Naive thymus-derived CD4-positive, alpha-beta T cell (primary cell): Measurements from ENCODE around the gene C17orf50. TPM values are rescaled to one million over a fixed set of nuclear protein-coding genes. Genes with fewer than 3 reads are reported as not detected.

ENCODE experiments used
- ATAC-seq: fragments of 150-1000 bp; cut with Tn5 transposase; 2 replicates; pipeline ENCODE4 v1.10.0; 2021; ENCODE audit warnings: mild to moderate bottlenecking, moderate library complexity
- CTCF ChIA-PET: fragments of 350-600 bp; sonication (Branson Sonifier 250); formaldehyde crosslinking; loops from one replicate; lab custom pipeline; 2021; ENCODE audit warnings: antibody characterized with exemption; lab: Charles Lee
- POLR2A ChIA-PET: fragments of 350-600 bp; sonication (Branson Sonifier 250); formaldehyde crosslinking; loops from one replicate; lab custom pipeline; 2021; ENCODE audit warnings: antibody characterized with exemption, inconsistent platforms; lab: Charles Lee
- DNase-seq, 9 donors: peaks; one replicate each; pipeline versions ENCODE4 v3.0.0 to v3.0.0-alpha.2; 2020 to 2022; ENCODE audit warnings: mixed read lengths in 1 of 9
- H3K27ac ChIP-seq: one replicate; pipeline ENCODE4 v1.7.0; 2013; ENCODE audit warnings: mild to moderate bottlenecking, low read depth, low read length, moderate library complexity
- H3K27me3 ChIP-seq, 2 donors: one replicate each; pipeline ENCODE4 v1.7.0; 2013; ENCODE audit warnings: low read length in 2 of 2, mild to moderate bottlenecking in 2 of 2, moderate library complexity in 2 of 2; ENCODE audit not compliant: control insufficient read depth in 2 of 2, insufficient read depth in 2 of 2
- H3K36me3 ChIP-seq, 3 experiments: 1 replicate in 2 of 3; 2 replicates in 1 of 3; pipeline ENCODE4 v1.7.0; 2013; ENCODE audit warnings: low read length in 3 of 3, mild to moderate bottlenecking in 3 of 3, moderate library complexity in 1 of 3; ENCODE audit not compliant: insufficient read depth in 3 of 3, control insufficient read depth in 2 of 3
- H3K4me1 ChIP-seq, 2 donors: one replicate each; pipeline ENCODE4 v1.7.0; 2013; ENCODE audit warnings: low read length in 2 of 2, mild to moderate bottlenecking in 2 of 2, moderate library complexity in 1 of 2; ENCODE audit not compliant: control insufficient read depth in 2 of 2, insufficient read depth in 2 of 2
- H3K4me3 ChIP-seq: 2 replicates; pipeline ENCODE4 v1.7.0; 2013; ENCODE audit warnings: mild to moderate bottlenecking, low read length
- H3K9me3 ChIP-seq, 3 experiments: 1 replicate in 2 of 3; 2 replicates in 1 of 3; pipeline ENCODE4 v1.7.0; 2013; ENCODE audit warnings: low read length in 3 of 3; ENCODE audit not compliant: control insufficient read depth in 2 of 3
- H3K27ac Mint-ChIP-seq, 9 donors: one replicate each; pipeline ENCODE4 v1.8.0; 2020 to 2022; ENCODE audit warnings: mixed read lengths in 9 of 9, mild to moderate bottlenecking in 8 of 9, moderate library complexity in 5 of 9, inconsistent platforms in 2 of 9
- H3K27me3 Mint-ChIP-seq, 5 donors: one replicate each; pipeline ENCODE4 v1.8.0; 2021 to 2022; ENCODE audit warnings: mixed read lengths in 5 of 5, mild to moderate bottlenecking in 1 of 5
- H3K36me3 Mint-ChIP-seq, 5 donors: one replicate each; pipeline ENCODE4 v1.8.0; 2020 to 2022; ENCODE audit warnings: mixed read lengths in 5 of 5, mild to moderate bottlenecking in 3 of 5, inconsistent platforms in 1 of 5
- H3K4me1 Mint-ChIP-seq, 7 donors: one replicate each; pipeline ENCODE4 v1.8.0; 2020 to 2022; ENCODE audit warnings: mixed read lengths in 7 of 7, mild to moderate bottlenecking in 3 of 7, inconsistent platforms in 1 of 7
- H3K4me3 Mint-ChIP-seq, 10 donors: one replicate each; pipeline ENCODE4 v1.8.0; 2020 to 2022; ENCODE audit warnings: mild to moderate bottlenecking in 10 of 10, mixed read lengths in 10 of 10, moderate library complexity in 6 of 10, inconsistent platforms in 2 of 10
- H3K9me3 Mint-ChIP-seq, 11 donors: one replicate each; pipeline ENCODE4 v1.8.0; 2020 to 2022; ENCODE audit warnings: mixed read lengths in 11 of 11, mild to moderate bottlenecking in 4 of 11, inconsistent platforms in 1 of 11, moderate library complexity in 1 of 11
- intact Hi-C, 2 donors: fragments of 100-400 bp; cut with micrococcal nuclease; formaldehyde crosslinking; loops; one replicate each; pipeline ENCODE4 v1.15.1; 2023
- polyA plus RNA-seq, 2 donors: library from polyadenylated mRNA; unstranded; fragments of 300-500 nt; fragmentation: Illumina TruSeq; gene quantifications; one replicate each; pipeline ENCODE4 v1.2.3, GENCODE V29; 2021
- total RNA-seq, 6 experiments: library from RNA in 5 of 6; stranded (reverse) in 5 of 6; gene quantifications; 1 replicate in 5 of 6; 2 replicates in 1 of 6; pipeline ENCODE4 v1.2.3 and lab custom pipeline; 2021 to 2026

C17orf50 gene
- total and polyA plus RNA-seq, 7 experiments from 2014 or later: 0.27 TPM; not detected in 6

DNA sequence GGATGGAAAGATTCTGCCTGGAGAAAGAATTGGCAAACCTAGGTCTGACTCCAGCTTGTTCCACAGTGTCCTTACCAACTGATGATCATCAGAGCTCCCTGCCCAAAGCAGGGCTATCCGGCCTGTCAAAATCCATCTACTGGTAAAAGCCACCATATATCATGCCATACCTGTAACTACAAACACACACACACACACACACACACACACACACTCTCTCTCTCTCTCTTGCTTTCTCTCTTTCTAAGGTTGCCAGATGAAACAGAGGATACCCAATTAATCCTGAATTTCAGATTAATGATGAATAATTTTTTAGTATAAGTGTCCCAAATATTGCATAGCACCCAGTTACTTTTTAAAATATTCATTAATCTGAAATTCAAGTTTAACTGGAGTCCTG, 36.3 kb downstream of the C17orf50 start:
- peaks cover 15 to 65% (median 56%) of the 10 kb centered on the region in 7 donors for H3K4me1 Mint-ChIP-seq
- no peaks in the 10 kb centered on the region for H3K36me3 ChIP-seq
- peaks cover 0 to 72% (median 22%) of the 10 kb centered on the region in 5 donors for H3K27me3 Mint-ChIP-seq
- H3K36me3 Mint-ChIP-seq: no peaks in the 10 kb centered on the region
- peak overlapping the region in 5 of 10 donors; percentile 12 to 84 (median 53) for H3K4me3 Mint-ChIP-seq
- peaks cover 0 to 3% (median 0%) of the 10 kb centered on the region in 11 donors for H3K9me3 Mint-ChIP-seq
- H3K9me3 ChIP-seq: no peaks in the 10 kb centered on the region
- H3K27me3 ChIP-seq: no peaks in the 10 kb centered on the region
- no peak for ATAC-seq
- H3K4me1 ChIP-seq: peaks cover 4 to 32% of the 10 kb centered on the region in 2 donors
- no peak overlapping the region for H3K27ac ChIP-seq
- no peak overlapping the region for H3K4me3 ChIP-seq
- DNase-seq: no peak
- H3K27ac Mint-ChIP-seq: peak overlapping the region in 2 of 9 donors; percentile 7 to 27
- POLR2A ChIA-PET: interaction anchor here (1.0 to 6.0 kb wide), 5 partner anchors 9 to 33 kb away, joined by 3 to 34 read pairs (median 4); partner anchors contain the start of gene TAF15
- CTCF ChIA-PET: interaction anchor here (0.6 to 7.1 kb wide), 5 partner anchors 13 to 87 kb away, joined by 4 to 41 read pairs (median 6); partner anchors contain the start of gene TAF15
- intact Hi-C loops: no loop called here

- Histone ChIP-seq H3K36me3 (no peaks in the 10 kb centered on the region), H3K4me3 (no peak overlapping the region), H3K9me3 (no peaks in the 10 kb centered on the region), H3K27me3 (no peaks in the 10 kb centered on the region), H3K27ac (no peak overlapping the region), H3K4me1 (peaks cover 4 to 33% of the 10 kb centered on the region in 2 donors)
- ChIA-PET CTCF (interaction anchor here (0.6 to 7.1 kb wide), 5 partner anchors 12 to 87 kb away, joined by 4 to 41 read pairs (median 6); partner anchors contain the start of gene TAF15), POLR2A (interaction anchor here (1.0 to 6.0 kb wide), 5 partner anchors 9 to 33 kb away, joined by 3 to 34 read pairs (median 4); partner anchors contain the start of gene TAF15)
- no peak for DNase-seq
- Mint-ChIP-seq H3K36me3 (no peaks in the 10 kb centered on the region), H3K27me3 (peaks cover 0 to 68% (median 22%) of the 10 kb centered on the region in 5 donors), H3K4me3 (peak overlapping the region in 3 of 10 donors; percentile 46 to 84 (median 53)), H3K9me3 (peaks cover 0 to 3% (median 0%) of the 10 kb centered on the region in 11 donors), H3K27ac (no peak overlapping the region), H3K4me1 (peaks cover 15 to 65% (median 54%) of the 10 kb centered on the region in 7 donors)
- intact Hi-C loops: no loop called here
- no peak for ATAC-seq
These were observed 36.7 kb downstream of the C17orf50 start for GRCh38 chr17:35797370-35797769.

DNA sequence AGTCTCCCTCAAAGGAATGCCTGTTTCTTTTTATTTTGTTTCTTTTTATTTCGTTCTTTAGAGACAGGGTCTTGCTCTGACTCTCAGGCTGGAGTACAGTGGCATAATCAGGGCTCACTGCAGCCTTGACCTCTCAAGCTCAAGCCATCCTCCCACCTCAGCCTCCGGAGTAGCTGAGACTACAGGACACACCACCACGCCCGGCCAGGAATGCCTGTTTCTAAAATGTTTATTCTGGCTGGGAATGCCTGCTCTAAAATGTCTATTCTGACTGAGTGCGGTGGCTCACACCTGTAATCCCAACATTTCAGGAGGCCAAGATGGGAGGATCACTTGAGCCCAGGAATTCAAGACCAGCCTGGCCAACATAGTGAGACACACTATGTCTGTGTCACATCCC, 37.2 kb downstream of the C17orf50 start:
- Mint-ChIP-seq H3K36me3 (no peaks in the 10 kb centered on the region), H3K4me1 (peaks cover 15 to 65% (median 54%) of the 10 kb centered on the region in 7 donors), H3K27me3 (peaks cover 0 to 62% (median 22%) of the 10 kb centered on the region in 5 donors), H3K27ac (no peak overlapping the region), H3K9me3 (peaks cover 0 to 3% (median 0%) of the 10 kb centered on the region in 11 donors), H3K4me3 (peak overlapping the region in 1 of 10 donors; percentile 12)
- Histone ChIP-seq H3K36me3 (no peaks in the 10 kb centered on the region), H3K4me3 (no peak overlapping the region), H3K27me3 (no peaks in the 10 kb centered on the region), H3K4me1 (peaks cover 4 to 33% of the 10 kb centered on the region in 2 donors), H3K27ac (no peak overlapping the region), H3K9me3 (no peaks in the 10 kb centered on the region)
- DNase-seq (no peak), ATAC-seq (no peak)
- POLR2A ChIA-PET: interaction anchor here (1.8 to 6.0 kb wide), 2 partner anchors 11 to 15 kb away, joined by 4 to 34 read pairs; partner anchors contain the start of gene TAF15
- CTCF ChIA-PET: interaction anchor here (0.6 to 7.1 kb wide), 3 partner anchors 12 to 181 kb away, joined by 3 to 41 read pairs (median 15); partner anchors contain the start of gene TAF15
- intact Hi-C loops: no loop called here

- ATAC-seq (no peak), DNase-seq (no peak)
- Mint-ChIP-seq H3K36me3 (no peaks in the 10 kb centered on the region), H3K9me3 (peaks cover 0 to 3% (median 0%) of the 10 kb centered on the region in 11 donors), H3K4me1 (peaks cover 14 to 58% (median 49%) of the 10 kb centered on the region in 7 donors), H3K27me3 (peaks cover 0 to 43% (median 12%) of the 10 kb centered on the region in 5 donors), H3K27ac (peak overlapping the region in 6 of 9 donors; percentile 24 to 85 (median 67)), H3K4me3 (peak overlapping the region in 1 of 10 donors; percentile 3)
- intact Hi-C loops: loop anchor here (10.0 kb wide), 4 partner anchors 425 to 815 kb away; partner anchors contain the start of genes LIG3 (in 1 of the 2), SLFN11 (in 1 of the 2) and SLFN5 (in 1 of the 2)
- Histone ChIP-seq H3K4me3 (no peak overlapping the region), H3K4me1 (peaks cover 4 to 27% of the 10 kb centered on the region in 2 donors), H3K36me3 (no peaks in the 10 kb centered on the region), H3K27me3 (no peaks in the 10 kb centered on the region), H3K27ac (no peak overlapping the region), H3K9me3 (no peaks in the 10 kb centered on the region)
- CTCF ChIA-PET: interaction anchor here (1.3 to 2.2 kb wide), 3 partner anchors 9 to 36 kb away, joined by 4 to 9 read pairs (median 8); partner anchors contain the start of gene TAF15
- POLR2A ChIA-PET: interaction anchor here (0.8 to 1.3 kb wide), 4 partner anchors 9 to 639 kb away, joined by 3 to 8 read pairs (median 5); partner anchors contain the start of gene TAF15
These were observed 39.3 kb downstream of the C17orf50 start for GRCh38 chr17:35799942-35800341.

DNA sequence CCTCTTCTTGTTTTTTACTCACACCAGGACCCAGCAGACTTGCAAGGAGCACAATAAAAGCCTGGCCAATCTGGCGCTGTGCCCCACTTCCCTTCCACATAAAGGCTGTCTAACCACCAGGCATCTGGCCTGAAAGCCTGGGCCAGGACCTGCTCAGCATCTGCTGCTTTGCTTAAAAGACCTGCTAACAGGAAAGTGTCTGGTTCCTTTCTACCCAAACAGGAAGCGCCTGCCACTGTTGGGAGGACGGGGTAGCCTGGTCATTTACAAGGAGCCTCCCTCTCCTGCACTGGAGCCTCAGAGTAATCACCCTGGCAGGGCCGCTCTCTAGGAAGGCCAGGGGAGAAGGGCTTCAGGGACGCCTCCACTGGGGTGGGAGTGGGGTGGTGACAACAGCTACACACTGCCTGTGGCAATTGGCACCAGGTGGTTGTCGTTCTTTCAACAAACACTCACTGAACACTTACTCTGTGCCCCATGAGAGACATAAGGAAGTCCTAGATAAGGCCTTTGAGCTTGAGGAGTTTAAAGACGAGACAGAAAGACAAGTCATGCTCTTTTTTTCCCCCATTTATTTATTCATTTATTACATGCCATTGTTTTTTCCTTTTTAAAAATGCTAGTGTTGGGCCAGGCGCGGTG, 41.0 kb downstream of the C17orf50 start:
- DNase-seq: peak in 6 of 9 donors; percentile 19 to 34 (median 24)
- Mint-ChIP-seq H3K4me3 (peak overlapping the region in 9 of 10 donors; percentile 42 to 81 (median 64)), H3K36me3 (no peaks in the 10 kb centered on the region), H3K27me3 (peaks cover 0 to 29% (median 6%) of the 10 kb centered on the region in 5 donors), H3K27ac (peak overlapping the region; percentile 43 to 93 (median 85)), H3K4me1 (peaks cover 14 to 52% (median 42%) of the 10 kb centered on the region in 7 donors), H3K9me3 (peaks cover 0 to 3% (median 0%) of the 10 kb centered on the region in 11 donors)
- no peaks in the 10 kb centered on the region for H3K36me3 ChIP-seq
- POLR2A ChIA-PET: interaction anchor here (1.1 kb wide), 1 partner anchor 37 kb away, joined by 6 read pairs; no protein-coding TSS in a partner anchor
- H3K27ac ChIP-seq: peak overlapping the region; percentile 42
- H3K9me3 ChIP-seq: no peaks in the 10 kb centered on the region
- no peak overlapping the region for H3K4me3 ChIP-seq
- peaks cover 0 to 22% of the 10 kb centered on the region in 2 donors for H3K4me1 ChIP-seq
- CTCF ChIA-PET: interaction anchor here (0.5 to 1.4 kb wide), 5 partner anchors 9 to 661 kb away, joined by 3 to 7 read pairs (median 3); no protein-coding TSS in a partner anchor
- H3K27me3 ChIP-seq: no peaks in the 10 kb centered on the region
- intact Hi-C loops: loop anchor here (10.0 kb wide), 4 partner anchors 427 to 817 kb away; partner anchors contain the start of genes LIG3 (in 1 of the 2), SLFN11 (in 1 of the 2) and SLFN5 (in 1 of the 2)
- peak; percentile 25 for ATAC-seq
